NCI-H226 (cell line): ENCODE measurements around the gene UBE2Q1.

Experiments used
- DNase-seq: peaks from one replicate; pipeline ENCODE4 v3.0.0-alpha.2; 2015

Gene UBE2Q1

DNA sequence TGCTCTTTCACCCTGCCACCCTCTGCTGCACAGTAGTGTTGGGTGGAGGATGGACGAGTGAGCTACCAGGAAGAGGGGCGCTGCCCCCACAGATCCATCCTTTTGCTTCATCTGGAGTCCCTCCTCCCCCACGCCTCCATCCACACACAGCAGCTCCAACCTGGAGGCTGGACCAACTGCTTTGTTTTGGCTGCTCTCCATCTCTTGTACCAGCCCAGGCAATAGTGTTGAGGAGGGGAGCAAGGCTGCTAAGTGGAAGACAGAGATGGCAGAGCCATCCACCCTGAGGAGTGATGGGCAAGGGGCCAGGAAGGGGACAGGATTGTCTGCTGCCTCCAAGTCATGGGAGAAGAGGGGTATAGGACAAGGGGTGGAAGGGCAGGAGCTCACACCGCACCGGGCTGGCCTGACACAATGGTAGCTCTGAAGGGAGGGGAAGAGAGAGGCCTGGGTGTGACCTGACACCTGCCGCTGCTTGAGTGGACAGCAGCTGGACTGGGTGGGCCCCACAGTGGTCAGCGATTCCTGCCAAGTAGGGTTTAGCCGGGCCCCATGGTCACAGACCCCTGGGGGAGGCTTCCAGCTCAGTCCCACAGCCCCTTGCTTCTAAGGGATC is 17.6 kb upstream of the UBE2Q1 start:
- DNase-seq = no peak

DNA sequence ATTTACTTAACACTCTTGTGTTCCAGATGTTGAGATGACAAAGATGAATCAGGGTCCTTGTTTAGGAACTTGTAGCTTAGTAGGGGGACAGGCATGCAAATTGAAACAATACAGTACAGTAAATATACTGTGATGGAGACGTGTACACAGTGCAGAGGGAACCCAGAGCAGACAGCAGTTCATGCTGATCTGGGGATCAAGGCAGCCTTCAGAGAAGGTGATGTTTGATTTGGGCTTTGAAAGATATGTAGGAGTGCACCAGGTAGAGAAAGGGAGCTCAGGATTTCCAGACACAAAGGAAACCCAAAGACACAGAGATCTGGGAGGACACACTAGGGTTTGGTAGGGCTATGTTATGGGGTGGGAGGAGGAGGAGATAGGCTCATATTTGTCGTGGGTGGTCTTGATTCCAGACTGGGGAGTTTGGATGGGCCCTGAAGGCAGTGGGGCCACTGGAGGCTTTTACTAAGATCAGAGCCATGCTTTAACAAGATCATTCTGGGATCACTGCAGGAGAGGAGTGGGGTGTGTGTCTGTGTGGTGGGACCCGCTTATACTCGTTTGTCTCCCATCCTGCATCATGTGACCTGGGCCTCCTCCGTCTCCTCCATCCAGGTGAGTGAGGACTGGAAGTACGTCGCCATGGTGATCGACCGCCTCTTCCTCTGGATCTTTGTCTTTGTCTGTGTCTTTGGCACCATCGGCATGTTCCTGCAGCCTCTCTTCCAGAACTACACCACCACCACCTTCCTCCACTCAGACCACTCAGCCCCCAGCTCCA is 16.9 kb upstream of the UBE2Q1 start:
- DNase-seq = no peak

DNA sequence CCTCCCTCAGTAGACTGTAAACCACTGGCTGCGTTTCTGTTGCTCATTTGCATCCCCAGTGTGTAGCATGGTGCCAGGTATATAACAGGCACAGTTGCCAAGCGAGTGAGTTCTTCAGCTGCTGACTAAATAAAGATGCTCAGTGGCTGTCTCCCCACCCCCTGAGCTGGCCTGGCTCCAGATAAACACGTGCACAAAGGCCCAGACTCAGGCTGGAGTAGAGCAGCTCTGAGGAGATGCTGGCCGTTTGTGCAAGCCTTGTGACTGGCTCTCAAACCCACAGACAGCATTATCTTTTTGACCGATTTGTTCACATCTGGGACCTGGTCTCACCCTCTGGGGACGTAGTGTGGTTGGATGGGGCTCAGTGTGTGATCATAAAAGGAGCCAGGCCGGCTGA is 16.3 kb upstream of the UBE2Q1 start:
- no peak for DNase-seq

DNA sequence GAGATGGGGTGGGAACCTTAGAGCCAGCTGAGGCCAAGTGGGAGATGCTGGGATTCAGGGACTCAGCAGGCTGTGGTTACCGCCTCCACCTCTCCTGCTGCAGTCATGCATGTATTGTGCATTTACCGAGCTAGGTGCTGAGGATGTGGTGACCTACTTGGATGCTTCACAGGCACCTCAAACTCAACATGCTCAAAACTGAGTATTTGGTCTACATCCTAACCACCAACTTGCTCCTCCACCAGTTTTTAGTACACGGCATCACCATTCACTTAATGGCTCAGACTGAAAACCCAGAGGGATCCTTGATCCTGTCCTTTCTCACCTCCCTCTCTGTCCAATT is 14.7 kb upstream of the UBE2Q1 start:
- DNase-seq = no peak

DNA sequence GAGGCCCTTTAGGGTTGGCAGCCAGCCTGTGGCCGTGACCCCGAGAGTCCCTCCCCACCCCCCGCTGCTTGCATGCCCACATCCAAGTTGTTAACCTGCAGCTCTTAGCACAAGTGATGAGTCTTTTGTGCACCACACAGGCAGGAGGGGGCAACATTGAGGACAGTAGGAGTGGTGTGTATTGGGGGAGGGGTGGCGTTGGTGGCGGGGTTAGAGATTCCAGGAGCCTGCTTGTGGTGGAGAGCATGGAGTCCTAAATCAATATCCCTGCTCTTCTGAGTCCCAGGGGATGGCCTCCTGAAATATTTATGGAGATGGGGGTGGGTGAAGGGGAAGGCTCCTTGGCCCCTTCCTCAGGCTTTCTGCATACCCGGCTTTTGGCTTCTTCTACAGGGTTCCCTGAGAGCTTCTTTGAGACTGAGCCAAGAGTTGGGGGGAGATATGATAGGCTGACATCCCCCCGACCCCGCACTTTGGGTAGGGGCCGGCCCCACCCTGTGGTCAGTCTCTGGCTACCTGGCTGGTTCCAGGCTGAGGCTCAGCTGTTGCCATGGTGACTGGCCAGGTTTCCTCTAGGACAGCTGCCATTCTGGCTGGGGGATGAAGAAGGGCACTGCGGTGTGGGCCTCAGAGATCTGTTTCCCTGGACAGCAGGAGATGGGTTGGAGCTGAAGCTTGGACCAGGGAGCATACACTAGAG is 14.2 kb upstream of the UBE2Q1 start:
- no peak for DNase-seq

DNA sequence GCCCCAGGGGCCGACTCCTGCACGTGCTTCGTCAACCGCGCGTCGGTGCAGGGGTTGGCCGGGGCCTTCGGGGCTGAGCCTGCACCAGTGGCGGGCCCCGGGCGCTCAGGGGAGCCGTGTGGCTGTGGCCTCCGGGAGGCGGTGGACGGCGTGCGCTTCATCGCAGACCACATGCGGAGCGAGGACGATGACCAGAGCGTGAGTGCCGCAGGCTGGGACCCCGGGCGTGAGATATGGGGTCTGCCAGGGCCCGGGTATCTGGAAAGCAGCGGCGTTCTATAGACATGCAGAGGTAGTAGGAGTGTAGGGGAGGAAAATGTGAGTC is 13.5 kb upstream of the UBE2Q1 start:
- DNase-seq = no peak

DNA sequence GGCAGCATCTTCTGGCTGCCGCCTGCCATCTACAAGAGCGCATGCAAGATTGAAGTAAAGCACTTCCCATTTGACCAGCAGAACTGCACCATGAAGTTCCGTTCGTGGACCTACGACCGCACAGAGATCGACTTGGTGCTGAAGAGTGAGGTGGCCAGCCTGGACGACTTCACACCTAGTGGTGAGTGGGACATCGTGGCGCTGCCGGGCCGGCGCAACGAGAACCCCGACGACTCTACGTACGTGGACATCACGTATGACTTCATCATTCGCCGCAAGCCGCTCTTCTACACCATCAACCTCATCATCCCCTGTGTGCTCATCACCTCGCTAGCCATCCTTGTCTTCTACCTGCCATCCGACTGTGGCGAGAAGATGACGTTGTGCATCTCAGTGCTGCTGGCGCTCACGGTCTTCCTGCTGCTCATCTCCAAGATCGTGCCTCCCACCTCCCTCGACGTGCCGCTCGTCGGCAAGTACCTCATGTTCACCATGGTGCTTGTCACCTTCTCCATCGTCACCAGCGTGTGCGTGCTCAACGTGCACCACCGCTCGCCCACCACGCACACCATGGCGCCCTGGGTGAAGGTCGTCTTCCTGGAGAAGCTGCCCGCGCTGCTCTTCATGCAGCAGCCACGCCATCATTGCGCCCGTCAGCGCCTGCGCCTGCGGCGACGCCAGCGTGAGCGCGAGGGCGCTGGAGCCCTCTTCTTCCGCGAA is 12.9 kb upstream of the UBE2Q1 start:
- no peak for DNase-seq

DNA sequence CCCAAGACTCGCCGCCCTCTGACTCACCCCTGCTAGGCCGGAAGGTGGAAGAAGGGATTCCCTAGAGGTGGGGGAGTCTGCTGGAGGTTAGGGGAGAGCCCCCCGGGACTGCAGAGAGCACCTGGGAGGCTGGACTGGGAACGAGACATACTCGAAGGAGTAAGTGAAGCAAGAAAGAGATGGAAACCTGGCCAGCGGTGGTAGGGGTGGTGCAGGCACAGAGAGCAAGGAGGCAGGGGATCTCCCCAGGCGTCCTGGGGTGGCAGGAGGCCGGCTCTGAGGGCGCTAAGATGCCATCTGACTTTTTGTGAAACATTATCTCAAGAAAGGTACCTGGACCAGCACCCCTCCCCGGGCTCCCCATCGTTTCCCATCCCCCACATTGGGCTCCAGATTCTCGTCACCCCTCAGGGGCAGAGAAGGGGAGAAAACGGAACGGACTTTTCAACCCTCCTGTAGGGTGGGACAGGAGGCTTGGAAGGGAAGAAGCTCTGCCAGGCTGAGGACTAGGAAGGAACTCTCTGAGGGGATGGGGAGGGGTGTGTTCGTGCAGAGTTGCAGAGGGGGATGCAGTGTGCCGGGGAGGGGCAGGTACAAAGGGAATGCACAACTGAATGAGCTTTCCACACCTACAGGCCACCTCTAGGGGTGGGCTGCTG is 9.8 kb upstream of the UBE2Q1 start:
- DNase-seq = no peak

DNA sequence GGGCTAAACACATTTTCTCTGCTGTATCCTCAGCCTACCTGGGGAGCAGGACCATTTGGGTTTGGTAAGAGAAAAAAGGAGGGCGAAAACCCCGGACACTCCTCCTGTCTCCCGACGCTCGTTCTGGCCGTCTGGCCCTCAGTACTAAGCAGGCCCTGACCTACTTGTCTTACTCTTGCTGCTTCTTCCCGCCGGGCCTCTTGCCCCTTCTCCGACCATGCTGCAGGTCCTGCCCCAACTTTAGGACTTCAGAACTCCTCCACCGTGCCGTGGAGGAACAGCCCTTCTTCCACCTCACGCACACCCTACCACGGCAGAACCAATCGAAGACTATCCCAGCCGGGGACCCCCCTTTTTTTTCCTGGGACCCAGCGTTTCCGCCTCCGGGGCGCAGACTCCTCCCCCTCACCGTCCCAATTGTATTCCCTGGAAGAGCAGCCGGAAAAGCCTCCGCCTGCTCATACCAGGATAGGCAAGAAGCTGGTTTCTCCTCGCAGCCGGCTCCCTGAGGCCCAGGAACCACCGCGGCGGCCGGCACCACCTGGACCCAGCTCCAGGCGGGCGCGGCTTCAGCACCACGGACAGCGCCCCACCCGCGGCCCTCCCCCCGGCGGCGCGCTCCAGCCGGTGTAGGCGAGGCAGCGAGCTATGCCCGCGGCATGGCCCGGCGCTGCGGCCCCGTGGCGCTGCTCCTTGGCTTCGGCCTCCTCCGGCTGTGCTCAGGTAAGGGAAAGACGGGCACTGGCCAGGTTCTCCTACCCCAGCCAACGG is 9.1 kb upstream of the UBE2Q1 start, which contains the start of gene CHRNB2:
TSS of gene CHRNB2 (plus strand) at position 393 of the 771 bp plus-strand sequence. CDS start at position 660, 267 bp downstream.
- DNase-seq = peak; percentile 75

DNA sequence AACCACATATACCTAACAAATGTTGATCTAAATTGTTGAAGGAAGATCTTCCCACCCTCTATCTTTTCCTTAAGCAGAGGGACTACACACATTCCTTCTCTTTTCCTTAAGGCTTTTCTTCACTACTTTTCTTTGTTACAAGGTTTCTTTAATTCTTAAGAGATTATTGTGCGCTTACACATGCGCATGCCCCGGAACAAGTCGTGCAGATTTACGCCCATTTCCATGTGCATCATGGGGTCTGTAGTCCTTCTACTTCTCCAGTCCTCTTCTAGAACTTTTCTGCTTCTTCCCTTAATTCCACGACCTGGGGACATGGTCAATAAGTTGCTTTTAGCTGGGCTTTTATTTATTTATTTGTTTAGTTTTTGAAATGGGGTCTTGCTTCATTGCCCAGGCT is 7.4 kb upstream of the UBE2Q1 start:
- DNase-seq = no peak

DNA sequence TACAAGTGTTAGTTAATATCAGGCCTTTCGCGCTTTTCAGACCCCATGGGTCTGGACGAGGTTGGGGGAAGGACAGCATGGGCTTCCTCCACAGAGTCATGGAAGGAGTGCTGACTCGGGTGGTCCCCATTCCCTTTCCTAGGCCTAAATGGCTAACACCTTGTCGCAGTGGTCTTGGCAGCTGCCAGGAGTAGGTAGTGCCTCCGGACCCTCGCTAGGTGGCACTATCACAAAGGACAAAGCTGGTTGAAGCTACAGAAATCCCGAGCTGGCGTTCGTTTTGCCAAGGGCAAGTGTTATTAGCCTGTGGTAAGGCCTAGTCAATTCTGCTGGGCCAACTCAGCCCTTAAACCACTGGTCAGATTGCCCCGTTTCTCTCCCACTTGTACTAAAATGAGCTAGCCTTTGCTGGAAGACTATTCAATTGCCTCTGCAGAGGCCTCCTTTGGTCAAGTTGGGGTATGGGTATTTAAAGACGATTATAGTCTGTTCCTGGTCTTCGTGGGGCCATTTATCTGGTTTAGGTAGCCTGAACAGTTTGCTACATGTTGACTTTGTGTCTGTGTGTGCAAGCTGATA is 1.1 kb upstream of the UBE2Q1 start:
- DNase-seq = peak; percentile 71

DNA sequence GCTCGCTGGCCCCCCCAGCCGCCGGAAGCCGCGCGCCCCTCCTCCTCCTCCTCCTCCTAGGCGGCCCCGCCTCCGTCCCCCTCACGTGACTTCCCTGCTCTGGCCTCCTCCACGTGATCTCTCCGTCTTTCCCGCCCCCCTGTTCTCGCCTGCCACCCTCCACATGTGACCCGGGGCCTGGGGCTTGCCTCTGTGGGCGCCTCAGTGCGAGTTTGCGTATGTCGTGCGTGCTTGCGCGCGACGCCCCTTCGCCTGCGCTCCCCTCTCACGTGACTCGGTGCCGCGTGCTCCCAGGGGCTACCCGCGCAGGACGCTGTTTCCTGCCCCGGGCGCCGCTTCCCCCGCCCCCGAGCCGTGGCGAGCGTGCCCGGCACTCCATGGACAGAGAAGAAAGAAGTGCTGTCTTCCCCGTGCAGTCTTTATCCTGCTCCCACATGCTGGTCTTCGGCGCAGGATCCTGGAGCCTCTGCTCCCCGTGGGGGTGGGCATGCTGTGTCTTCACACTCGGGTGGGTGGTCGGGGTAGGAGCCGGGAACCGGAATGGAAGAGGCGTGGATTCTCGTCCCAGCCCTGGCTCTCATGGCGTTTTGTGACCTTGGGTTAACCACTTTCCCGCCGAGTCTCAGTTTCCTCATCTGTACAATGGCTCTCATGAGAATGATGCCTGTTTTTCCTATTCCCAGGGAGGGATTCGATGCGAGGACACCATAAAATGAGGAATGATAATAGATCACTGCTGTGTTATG is 431 bp upstream of the UBE2Q1 start:
- DNase-seq = peak; percentile 99

DNA sequence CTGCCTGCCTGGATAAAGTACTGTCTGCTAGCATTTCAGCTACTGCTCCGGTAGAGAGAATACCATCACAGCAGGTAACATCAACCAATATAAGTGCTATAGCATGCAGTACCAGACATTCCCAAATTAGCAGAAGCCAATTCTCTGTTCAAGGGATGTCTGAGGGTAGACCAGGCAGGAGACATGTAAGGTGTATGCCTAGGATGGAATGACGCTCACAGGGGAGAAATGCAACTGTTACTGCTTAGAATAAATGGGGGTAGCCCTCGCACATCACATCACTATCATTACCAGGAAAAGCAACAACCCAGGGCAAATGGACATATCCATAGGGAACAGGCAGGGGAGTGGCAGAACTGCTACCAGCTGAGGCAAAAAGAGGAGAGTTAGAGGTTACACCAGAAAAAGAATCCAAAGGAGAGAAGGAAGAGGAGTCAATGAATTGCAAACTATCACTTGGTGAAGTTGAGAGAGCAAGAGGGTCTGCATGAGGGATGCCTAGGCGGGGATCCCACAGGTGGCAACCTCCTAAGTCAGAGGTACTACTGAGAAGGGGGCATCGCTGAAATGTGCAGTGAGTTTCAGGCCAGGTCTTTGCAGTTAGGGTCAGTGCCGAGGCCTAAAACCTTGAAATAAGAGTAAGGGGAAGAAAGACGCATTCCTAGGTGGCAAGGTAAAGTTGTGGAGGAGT is 1.1 kb downstream of the UBE2Q1 start:
- no peak for DNase-seq

DNA sequence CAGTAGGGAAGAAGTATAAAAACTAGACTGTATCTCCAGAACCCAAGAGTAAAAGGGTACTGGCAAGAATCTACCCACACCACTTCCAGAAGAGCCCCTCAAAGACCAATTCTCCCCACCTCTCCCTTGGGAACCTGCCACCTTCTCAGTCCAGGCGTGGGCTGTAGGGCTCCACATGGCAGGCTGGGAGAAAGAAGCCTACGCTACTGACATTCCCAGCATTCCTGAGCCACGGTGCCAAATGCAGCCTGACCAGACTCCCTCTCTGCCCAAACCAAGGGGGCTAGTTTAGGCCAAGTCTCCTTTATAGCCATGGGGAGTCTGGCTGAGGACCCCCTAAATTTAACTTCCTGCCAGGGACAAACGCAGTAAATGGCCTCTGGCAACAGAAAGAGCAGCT is 2.0 kb downstream of the UBE2Q1 start:
- peak; percentile 22 for DNase-seq

DNA sequence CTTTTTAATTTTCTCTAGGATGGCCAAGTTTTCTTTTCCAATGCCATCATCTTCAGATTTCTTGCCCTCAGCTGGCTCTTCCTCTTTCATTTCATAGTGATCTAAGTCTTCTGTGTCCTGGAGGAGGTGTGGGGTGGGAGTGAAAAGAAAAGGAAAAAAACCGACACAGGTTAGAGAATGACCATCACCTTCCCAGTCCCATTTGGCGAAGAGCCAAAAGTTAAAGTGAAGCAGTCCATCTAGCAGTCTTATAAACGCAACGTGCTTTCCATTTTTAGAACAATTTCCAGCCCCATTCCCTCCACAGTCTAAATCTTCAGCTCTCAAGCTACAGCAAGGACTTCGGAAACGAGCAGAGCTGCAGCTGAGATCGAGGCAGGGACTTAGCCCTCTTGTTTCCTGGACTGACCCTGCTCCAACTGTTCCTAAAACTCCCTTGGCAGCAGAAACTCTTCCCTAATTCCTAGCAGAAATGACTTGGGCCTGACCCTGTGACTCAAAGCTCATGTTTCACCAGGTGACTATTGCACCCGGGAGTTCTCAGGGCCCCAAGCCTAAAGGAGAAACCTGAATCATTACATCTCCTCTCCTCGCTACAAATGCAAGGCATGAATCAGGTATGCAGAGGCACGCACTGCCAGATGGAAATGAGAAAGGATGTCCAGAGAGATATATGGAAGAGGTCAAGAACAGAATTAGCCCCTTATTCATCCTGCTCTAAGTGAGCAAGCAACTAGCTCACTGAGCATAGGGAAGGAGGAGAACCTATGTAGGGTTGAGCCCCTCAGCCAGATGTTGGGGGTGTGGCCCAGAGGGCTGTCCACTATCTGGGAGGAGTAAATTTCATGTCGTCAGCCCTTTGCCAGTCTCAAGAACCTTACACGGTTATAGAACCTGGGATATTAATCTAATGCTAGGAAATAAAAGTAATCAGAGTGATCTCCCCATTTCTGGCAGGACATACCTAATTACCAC is 5.1 kb downstream of the UBE2Q1 start:
- no peak for DNase-seq

DNA sequence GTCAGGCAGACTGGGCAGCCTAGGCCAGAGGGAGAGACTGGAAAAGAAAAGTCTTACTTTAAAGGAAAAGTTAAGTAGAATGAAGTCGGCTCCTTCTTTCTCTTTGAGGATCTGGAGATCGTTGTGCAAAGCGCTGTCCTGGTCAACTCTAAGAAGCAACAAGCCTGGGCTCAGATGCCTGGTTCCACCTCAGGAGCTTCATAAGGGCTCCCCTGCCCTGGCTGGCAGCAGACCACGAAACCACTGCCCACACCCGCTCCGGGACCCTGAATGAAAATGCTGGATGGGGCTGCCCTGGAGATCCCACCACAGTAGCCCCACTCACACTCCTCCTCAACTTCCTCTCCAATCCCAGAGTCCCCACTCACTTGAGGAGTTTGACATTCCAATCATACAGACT is 6.4 kb downstream of the UBE2Q1 start:
- no peak for DNase-seq

DNA sequence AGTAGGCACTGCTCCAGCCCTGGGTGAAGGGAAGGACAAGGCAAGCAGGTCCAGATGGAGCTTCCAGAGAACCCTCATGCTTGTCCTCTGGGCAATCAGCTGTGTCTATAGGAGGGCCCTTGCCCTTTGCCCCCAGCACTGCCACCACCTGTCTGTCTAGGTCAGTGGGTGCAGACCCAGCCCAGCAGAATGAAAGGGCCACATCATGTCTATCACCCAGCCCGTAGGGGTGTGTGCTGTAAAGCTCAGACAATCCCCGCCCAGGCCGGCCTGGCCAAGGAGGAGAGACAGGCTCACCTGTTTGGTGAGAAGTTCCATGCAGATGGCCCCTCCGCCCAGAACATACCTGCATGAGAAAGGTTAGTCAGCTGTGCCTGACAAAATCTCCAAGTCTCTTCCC is 7.0 kb downstream of the UBE2Q1 start:
- no peak for DNase-seq

DNA sequence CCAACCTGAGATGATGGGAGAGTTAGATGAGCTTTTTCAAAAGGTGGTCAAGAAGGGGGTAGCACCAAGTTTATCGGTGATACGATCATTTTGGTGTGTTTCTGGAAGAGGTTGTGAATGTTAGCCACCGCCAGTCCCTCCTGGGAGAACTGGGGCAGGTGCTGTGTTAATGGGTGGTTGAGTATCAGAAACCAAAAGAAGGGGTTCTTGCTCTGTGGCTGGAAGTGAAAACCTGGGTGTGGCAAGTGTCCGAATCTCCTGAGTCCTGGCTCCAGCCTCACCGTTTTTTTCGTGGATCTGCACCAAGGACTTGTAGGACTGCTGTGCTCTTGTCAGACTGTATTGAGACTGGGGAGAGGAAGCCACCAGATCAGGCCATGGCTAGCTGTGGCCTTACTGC is 7.8 kb downstream of the UBE2Q1 start:
- no peak for DNase-seq

DNA sequence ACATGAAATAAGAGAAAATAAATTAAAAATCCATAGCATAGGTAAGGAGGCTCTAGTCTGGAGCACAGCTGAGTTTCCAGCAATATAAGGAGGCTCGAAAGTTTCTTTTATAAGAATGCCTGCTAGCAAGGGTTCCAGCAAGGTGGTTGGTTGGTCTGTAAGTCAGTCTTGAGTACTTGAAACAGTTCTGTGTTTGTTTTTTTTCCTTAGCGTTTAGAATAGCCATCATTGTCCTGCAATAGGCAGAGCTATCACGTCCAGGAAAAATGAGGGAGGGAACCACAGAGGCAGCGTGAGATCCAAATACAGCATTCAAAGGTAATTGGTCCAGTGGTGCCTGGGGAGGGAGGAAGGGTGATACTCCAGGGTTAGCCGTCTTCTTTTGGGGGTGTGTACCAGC is 8.4 kb downstream of the UBE2Q1 start:
- no peak for DNase-seq
